ENCODE results near the gene NHLRC4.
A peak's percentile ranks its signal among the peaks of the same experiment; 100 is the strongest.
"Not testable (repeated sequence)": the region's sequence is repeated elsewhere in the genome, so short reads cannot be mapped to it uniquely, and the experiment has no call there.

NHLRC4 gene

GRCh38 chr16:597655-598054, 30.9 kb downstream of the NHLRC4 start:
- not testable (repeated sequence) for DNase-seq (ENCODE audit: low spot score)

GRCh38 chr16:598823-599739, 32.3 kb downstream of the NHLRC4 start:
- DNase-seq (ENCODE audit: low spot score): no peak

- no peak for DNase-seq (ENCODE audit: low spot score)
Measured at GRCh38 chr16:600781-601180, 34.0 kb downstream of the NHLRC4 start.

- DNase-seq (ENCODE audit: low spot score): no peak
Measured at GRCh38 chr16:603933-604332, 37.1 kb downstream of the NHLRC4 start.

- DNase-seq (ENCODE audit: low spot score): no peak
Measured at GRCh38 chr16:606656-607307, 40.0 kb downstream of the NHLRC4 start.

GRCh38 chr16:608019-608418, 41.2 kb downstream of the NHLRC4 start:
- no peak for DNase-seq (ENCODE audit: low spot score)

GRCh38 chr16:609316-609715, 42.5 kb downstream of the NHLRC4 start:
- DNase-seq (ENCODE audit: low spot score): no peak

- DNase-seq (ENCODE audit: low spot score): no peak
Measured at GRCh38 chr16:609984-610383, 43.2 kb downstream of the NHLRC4 start.

DNA sequence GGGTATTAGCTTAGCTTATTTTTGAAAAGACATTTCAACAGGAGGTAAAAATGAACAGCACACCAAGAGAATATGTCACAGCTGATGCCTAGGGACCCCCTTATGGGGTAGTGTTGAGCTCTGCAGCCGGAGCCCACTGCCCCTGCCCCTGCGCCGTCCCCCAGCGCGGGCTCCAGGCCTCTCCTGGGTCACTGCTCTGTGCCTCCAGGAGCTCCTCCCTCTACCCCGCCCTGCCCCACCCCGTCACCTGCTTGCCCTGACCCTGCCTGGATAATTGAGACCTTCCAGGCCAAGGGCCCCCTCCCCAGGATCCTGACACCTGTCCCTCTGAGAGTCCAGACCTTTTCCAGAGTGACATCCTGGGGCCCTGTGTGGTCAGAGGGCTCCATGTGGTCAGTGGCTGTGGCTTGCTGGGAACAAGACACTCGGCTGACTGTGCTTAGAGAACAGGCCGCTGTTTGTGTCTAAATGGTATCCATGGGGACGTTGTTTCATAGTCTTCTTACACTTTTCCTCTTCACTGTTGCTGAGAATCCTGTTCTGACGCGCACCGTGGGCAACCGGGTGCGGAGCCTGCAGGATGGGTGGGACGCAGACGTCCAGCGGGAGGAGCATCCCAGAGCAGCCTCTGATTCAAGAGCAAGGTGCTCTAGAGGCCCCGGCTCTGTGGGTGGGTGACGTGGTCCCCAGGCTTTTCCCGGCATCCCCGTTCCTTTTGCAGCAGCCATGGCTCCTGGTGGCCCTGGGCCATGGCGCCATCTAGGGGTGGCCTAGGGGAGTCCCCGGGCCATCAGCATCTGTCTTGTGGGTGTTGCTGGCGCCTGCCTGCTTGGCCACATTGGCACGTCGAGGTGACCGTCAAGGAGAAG, 43.9 kb downstream of the NHLRC4 start:
- peak; percentile 70 for DNase-seq (ENCODE audit: low spot score)

GRCh38 chr16:615122-615521, 48.3 kb downstream of the NHLRC4 start:
- no peak for DNase-seq (ENCODE audit: low spot score)

DNA sequence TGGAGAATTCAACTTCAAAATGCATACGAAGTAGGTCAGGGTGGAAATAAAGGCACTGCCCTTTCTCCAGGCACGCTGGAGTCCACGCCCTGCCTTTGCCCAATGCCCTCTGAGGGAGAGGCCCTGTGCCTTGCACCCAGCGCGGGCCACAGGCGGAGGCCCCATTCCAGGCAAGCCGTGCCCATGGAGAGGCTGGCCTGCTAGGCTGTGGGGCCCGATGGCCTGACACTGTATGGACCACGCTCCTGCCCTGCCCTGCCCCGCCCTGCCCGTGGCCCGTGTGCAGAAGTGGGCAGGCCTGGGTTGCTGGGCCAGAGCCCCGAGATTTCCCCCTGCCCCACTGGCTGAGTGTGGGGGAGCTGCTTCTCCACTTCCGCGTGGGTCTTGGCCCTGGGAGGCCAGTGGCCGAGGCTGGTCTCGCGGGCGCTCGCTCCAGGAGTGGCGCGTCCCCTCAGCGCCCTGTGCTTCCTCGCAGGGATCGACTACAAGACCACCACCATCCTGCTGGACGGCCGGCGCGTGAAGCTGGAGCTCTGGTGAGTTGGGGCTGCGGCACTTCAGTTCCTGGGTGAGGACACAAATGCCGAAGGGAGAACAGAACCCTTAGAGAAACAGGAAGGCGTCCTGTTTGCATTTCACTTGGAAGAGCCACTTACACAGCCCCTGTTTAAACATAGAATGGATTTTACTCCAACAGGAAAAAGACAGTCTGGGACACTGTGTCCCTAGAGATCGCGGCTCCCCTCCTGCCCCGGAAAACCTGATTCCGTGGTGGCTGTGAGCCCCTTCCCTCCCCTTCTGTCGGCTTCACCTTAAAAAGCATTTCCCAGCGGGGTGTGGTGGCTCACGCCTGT, 50.2 kb downstream of the NHLRC4 start:
- no peak for DNase-seq (ENCODE audit: low spot score)

GRCh38 chr16:617855-618254, 51.0 kb downstream of the NHLRC4 start:
- no peak for DNase-seq (ENCODE audit: low spot score)

Data from globus pallidus (tissue), 1 donor.